HG02981 (cell line): ENCODE results near the gene MRPL3.

Experiments
- ATAC-seq: cut with Tn5 transposase; IDR thresholded peaks from one replicate; pipeline ENCODE4 v1.9.1; 2021; ENCODE audit warnings: mild to moderate bottlenecking, moderate library complexity; ENCODE audit not compliant: unreplicated experiment

Gene MRPL3

GRCh38 chr3:131421301-131421700 lies 81.5 kb downstream of the MRPL3 start:
- no peak for ATAC-seq

- no peak for ATAC-seq
Observed at GRCh38 chr3:131417751-131418150, 85.0 kb downstream of the MRPL3 start.
